GM19238 (cell line): ENCODE data around the gene PLB1.

ENCODE experiments used
- DNase-seq: peaks from one replicate; pipeline ENCODE4 v3.0.0; 2011; ENCODE audit warnings: low spot score; ENCODE audit not compliant: insufficient read length

PLB1 gene

GRCh38 chr2:28587526-28588291, 91.8 kb downstream of the PLB1 start:
- DNase-seq: no peak

GRCh38 chr2:28588292-28588670, 92.4 kb downstream of the PLB1 start:
- DNase-seq: no peak

GRCh38 chr2:28589746-28590463, 94.0 kb downstream of the PLB1 start:
- DNase-seq: no peak

DNA sequence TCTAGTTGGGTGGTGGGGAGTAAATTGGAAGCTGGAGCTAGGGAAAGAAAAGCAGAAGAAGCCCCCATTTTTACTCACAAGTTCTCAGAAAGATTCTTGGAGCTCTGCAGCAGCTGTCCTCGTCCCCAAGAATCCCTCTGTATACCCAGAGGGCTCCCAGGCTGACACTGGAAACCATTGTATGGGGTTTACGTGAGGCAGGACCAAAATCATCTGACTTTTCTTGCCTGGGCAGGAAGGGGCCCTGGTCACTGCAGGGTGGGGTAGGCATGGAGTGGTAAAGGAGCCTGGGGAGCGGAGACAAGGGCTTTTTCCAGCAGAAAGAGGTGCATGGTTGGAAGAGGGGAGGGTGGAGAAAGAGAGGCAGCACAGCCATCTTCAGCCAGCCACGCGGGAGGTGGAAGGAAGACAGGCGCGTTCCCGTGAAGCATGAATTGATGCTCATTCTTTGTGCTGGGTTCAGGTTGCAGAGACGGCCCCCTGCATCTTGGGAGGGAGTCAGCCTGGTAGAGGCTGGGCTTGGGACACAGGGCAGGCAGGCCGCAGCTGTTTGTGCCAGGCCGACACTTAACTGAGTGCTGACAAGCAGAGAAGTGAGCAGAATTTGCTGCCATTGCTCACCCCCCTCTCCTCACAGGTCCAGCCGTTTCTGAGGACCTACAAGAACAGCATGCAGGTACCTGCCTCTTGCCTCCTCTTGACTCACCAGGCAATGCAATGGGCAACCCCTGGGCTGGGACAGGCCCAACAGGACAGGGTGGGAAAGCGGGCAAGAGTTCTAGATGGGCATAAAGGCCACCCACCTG, 94.8 kb downstream of the PLB1 start:
- DNase-seq: no peak

- DNase-seq: no peak
Measured at GRCh38 chr2:28591711-28592335, 96.0 kb downstream of the PLB1 start.

GRCh38 chr2:28592481-28592880, 96.6 kb downstream of the PLB1 start:
- DNase-seq: no peak

- no peak for DNase-seq
Measured at GRCh38 chr2:28593160-28593755, 97.4 kb downstream of the PLB1 start.

- no peak for DNase-seq
Measured at GRCh38 chr2:28594000-28594331, 98.1 kb downstream of the PLB1 start.

GRCh38 chr2:28594332-28595108, 98.7 kb downstream of the PLB1 start:
- peak; percentile 81 for DNase-seq

DNA sequence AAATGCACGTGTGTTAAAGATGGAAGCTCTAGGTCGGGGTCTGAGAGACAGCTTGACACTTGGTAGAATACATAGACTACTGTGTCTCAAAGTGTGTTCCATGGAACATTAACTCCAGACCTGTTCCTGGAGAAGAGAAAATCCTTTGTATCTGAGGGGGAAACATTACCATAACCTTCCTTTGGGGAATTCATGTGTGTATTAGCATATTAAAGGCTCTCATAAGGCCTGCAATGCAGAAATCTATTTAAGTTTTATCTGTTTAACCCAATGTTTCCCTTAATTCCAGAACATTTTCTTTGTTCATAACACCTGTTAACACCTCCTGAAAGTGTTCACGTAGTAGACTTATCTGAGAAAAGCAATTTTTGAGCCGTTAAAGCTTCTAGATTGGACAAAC, 99.5 kb downstream of the PLB1 start:
- no peak for DNase-seq

DNA sequence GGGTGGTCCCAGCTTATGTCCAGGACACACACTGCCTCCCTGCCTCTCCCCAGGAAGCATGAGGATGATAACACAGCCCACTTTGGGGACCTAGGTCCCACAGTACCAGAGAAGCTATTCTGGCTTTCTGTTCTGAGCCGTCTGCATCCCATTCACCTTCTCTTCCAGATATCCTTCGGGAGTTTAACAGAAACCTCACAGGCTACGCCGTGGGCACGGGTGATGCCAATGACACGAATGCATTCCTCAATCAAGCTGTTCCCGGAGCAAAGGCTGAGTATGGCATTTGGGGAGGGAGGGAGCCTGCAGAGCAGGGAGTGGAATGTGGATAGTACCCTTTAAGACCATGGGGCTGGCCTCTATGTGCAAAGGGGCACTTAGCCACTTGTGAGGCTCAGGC, 102.6 kb downstream of the PLB1 start:
- DNase-seq: no peak

DNA sequence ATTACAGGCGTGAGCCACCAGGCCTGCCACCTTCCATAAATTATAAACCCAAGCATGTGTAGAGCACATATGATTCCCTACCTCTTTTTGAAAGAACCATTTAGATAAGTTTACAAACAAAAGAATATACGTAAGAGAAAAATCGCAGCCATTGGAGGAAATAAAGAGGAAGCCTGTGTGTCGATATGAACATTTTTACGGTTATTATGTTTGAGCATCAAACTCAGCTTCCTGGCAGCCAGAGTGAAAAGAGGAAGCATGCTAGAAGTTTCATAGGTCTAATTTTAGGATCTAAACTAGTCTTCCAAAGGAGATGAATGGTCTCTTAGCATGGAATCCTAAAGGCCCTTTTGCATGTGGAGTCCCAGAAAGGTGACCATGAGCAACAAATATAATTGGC, 104.3 kb downstream of the PLB1 start:
- no peak for DNase-seq

DNA sequence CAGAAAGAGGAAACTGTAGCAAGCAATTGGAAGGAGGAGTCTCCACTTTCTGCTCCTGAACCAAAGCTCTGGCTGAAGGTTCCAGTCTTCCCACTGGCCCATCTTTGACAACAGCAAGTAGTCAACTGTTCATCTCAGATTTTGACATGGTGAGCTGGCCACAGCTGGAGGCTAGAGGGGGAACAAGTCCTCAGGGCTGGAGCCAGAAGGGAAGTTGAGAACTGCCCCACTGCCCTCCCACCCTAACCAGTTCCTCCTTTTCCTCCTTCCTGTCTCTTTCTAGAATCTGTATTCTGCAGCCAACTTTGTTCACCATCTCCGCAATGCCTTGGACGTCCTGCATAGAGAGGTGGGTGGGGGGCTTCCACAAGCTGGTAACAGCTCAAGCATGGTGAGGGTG, 105.8 kb downstream of the PLB1 start:
- no peak for DNase-seq

GRCh38 chr2:28602136-28602660, 106.3 kb downstream of the PLB1 start:
- no peak for DNase-seq

- no peak for DNase-seq
Measured at GRCh38 chr2:28602751-28603639, 107.1 kb downstream of the PLB1 start.

DNA sequence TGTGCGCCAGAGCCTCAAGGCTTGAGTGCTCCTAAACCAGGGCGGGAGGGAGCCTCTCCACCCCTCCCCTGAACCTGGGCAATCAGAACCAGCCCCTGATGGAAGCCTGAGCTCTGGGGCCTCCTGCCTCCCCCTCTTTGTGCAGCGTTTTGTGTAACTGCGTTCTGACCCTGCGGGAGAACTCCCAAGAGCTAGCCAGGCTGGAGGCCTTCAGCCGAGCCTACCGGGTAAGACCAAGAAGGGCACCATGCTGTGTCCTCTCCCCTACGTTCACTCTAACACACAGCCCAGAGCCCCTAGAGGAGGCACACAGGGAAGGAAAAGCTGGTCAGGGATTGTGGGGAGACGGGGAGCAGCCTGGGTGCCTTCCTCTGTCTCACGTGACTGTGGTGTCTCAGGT, 108.0 kb downstream of the PLB1 start:
- DNase-seq: no peak

DNA sequence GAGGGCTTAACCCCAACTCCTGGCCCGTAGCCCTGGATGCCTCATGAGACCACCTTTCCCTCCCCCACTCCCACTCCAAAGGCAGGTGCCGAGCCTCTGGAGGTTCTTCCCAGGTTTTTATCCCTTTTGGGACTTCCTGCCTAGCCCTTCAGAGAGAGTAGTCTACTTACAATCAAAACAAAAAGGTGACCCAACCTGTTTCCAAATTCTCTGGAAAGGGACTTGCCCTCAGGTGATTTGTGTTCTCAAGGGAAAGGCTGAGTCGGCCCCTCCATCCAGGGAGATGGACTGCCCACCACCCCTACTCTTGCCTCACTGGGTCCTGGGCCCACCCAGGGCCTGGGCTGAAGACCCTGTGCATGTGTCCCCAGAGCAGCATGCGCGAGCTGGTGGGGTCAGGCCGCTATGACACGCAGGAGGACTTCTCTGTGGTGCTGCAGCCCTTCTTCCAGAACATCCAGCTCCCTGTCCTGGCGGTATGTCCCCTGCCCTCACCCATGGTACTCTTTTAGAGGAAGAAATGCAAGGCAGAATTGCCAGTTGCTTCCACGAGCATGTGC, 108.5 kb downstream of the PLB1 start:
- no peak for DNase-seq

DNA sequence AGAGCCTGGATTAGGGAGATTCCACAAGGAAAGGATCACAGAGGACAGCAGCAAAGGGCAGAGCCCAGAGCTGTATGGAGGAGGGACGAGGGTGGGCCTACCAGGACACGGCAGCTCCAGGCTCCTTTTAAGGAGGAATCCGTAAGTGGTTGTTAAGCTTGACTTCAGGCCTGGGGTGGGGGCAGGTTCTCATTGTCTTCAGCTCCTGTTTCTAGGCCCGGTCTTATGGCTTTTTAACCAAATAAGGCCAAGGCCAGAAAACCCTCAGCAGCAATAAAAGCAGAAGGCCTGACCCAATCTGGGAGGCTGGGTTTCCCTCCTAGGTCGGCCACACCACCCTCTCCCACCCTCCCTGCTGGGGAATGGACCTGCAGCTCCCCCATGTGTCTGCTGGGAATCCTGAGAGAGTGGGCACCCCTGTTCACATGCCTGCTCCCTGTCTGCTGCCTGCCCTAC, 111.2 kb downstream of the PLB1 start:
- no peak for DNase-seq
